Renal cortex interstitium (tissue), 11 donors: Measurements from ENCODE around the gene EML6. TPM values are rescaled to one million over a fixed set of nuclear protein-coding genes. Genes with fewer than 3 reads are reported as not detected.

Source experiments
- DNase-seq, 11 donors: peaks; one replicate each; pipeline ENCODE4 v3.0.0-alpha.2; 2013; ENCODE audit warnings: low read depth in 9 of 11, low spot score in 4 of 11; ENCODE audit errors: extremely low read depth in 1 of 11
- polyA plus RNA-seq, 3 donors: library from polyadenylated mRNA; unstranded; fragments of 120-200 nt; gene quantifications; one replicate each; pipeline ENCODE4 v1.2.1, GENCODE V29; 2013; ENCODE audit not compliant: insufficient read length in 3 of 3

Gene EML6
- polyA plus RNA-seq, 3 donors: 11.5 to 20.3 (median 13.9) TPM

- no peak for DNase-seq
Observed at GRCh38 chr2:54947136-54947535, 223.7 kb downstream of the EML6 start.

GRCh38 chr2:54947646-54948045, 224.2 kb downstream of the EML6 start:
- DNase-seq: no peak

GRCh38 chr2:54948120-54948519, 224.7 kb downstream of the EML6 start:
- no peak for DNase-seq

DNA sequence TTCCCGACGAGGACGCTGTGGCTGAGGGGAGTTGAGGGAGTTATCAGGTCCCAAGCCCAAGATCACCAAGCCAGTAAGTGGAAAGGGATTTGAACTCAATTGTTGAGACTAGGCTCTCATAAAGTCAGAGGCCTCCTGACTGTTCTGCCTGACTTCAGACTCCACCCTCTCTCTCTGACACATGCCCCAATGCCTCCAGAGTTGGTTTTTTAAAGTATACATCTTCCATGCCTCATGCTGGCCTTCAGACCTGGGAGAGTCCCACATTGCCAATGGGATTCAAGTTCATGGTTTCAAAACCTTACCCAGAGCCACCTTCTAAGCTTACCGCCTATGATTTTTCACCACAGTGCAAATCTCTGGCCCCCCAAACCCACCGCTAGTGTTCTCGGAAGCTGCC, 226.0 kb downstream of the EML6 start:
- no peak for DNase-seq

- no peak for DNase-seq
Observed at GRCh38 chr2:54950811-54951210, 227.3 kb downstream of the EML6 start.

DNA sequence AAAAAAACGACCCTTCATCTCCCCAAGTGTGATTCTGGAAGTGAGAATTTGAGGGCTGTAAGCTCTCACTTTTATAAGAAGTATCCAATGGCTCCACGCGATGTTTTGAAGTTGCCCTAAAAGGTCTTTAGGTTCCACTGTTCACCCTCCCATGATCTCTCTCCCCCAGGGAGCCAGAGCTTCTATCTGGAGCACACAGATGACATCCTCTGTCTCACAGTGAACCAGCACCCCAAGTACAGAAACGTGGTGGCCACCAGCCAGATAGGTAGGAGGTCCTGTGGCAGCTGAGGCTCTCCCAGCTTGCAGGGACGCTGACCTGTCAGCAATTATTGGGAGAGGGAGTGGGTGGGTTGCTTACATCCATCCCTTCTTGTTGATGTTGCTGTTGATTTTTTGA, 229.0 kb downstream of the EML6 start:
- no peak for DNase-seq

GRCh38 chr2:54952978-54953456, 229.6 kb downstream of the EML6 start:
- DNase-seq: no peak

DNA sequence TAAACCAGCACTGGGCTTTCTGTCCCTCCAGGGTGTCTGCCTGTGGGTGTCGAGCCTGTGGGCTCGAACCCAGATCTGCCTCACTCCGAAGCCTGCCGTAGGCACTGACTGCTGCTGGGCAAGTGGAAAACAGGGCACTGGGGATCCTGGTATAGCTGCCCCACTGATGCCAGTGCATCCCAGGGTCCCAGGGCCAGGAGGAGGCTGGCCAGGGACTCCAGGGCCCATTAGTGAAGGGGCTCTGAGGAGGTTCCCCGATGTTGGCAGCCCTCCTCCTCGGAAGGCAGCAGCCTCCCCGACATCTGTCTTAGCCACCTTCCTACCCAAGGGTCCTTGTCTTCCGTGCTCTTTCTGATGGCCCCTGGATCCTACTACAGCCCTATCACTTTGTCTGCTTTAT, 230.7 kb downstream of the EML6 start:
- DNase-seq: no peak

DNA sequence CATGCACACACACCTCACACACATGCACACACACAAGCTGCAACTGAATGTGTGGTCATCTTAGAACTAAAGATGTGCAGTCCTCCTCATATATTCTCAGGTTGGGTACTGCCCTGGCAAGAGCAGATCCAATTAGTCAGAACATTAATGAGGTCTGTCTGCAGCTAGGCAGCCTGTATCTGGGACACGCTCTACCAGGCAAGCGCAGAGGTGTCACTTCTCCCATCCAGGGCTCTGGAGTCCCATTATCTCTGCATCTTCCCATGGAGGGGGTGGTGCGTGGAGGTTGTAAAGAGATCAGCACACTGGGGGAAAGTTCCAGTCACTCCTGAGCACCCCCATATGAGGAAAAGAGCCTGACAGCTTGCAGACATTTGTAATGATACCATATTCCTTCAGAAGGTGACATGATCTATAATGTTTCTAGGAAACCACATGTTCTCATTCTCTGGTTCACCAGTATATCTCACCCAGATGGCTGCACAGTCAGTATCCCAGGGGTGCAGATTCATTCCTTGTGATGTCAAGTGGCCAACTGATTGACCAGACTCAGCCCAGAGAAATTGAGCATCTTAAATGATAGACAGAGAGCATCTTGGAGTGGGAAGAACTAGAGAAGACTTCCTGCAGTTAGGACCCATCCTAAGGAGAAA, 231.4 kb downstream of the EML6 start:
- DNase-seq: no peak

DNA sequence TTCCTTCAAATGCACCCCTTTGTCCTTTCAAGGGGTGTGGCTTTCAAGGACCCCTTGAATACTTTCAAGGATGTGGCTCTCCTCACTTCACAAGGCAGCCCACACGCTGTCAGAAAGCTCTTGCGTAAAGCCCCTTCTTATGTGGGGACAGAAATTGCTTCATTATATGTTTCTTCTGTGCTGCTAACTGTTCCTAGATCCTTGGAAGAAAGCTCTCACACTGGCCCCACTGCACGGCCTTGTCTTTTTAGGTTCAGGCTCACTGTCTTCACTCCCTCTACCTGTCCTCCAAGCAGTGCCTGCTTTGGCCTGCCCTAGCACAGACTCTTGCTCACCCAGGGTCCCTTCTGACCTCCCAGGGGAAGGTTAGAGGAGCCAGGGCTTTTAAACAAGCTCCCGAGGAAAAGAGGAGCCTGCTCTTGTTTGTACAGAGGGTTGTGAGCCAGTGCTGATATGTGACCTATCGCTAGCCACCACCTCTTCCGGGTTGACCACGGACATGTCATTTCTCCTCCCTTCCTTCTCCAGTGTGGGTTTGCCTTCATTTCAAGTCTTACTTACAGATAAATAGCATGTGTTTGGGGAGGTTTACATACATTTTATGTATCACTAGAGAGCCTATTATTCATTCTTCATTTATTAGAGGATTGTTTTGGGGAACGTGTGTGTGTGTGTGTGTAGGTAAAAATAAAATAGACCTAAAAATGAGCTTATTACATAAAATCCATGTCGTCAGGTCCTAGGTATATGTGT, 232.1 kb downstream of the EML6 start:
- DNase-seq: no peak

GRCh38 chr2:54956111-54956627, 232.7 kb downstream of the EML6 start:
- peak in 1 of 11 donors; percentile 22 for DNase-seq

DNA sequence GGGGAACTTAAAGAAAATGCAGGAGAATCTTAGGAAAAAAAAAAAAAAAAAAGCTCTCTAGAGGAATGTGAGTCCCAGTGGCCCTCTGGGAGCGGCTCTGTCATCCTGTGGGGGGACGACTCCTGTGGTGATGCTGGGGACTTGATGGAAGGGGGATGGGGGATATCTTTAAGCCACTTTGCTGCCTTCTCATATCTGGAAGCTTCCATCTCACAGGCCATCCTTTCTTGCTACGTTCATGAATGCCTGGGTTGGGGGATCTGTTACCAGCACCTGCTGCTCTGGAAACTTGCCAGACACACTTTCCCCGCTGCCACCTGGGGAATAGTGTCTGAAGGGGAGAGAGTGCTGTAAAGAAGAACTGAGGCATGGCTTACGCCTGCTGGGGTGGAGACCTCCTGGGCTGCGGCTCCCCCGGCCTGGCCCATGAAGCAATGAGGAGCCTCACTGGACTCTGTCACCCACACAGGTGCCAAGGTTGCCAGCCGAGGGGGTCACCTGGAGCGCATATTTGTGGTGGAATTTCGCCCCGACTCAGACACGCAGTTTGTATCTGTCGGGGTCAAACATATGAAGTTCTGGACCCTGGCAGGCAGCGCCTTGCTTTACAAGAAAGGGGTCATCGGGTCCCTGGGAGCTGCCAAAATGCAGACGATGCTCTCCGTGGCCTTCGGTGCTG, 234.0 kb downstream of the EML6 start:
- no peak for DNase-seq

- DNase-seq: no peak
Observed at GRCh38 chr2:54958717-54959371, 235.4 kb downstream of the EML6 start.

DNA sequence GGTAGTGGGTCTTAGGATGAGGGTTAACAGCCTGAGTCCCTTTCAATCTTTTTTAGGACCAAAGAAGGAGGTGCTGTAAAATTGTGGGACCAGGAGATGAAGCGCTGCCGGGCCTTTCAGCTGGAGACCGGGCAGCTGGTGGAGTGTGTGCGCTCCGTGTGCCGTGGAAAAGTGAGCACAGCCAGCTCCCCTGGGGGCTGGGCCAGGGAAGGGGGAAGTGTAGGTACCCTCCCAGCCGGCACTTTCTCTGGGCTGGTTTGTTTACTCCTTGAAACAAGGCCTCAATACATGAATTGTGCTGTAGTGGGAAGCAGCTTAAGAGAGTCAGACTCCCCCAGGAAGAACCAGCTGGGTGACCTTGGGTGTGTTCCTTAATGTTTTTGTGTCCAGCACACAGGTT, 236.7 kb downstream of the EML6 start:
- no peak for DNase-seq

DNA sequence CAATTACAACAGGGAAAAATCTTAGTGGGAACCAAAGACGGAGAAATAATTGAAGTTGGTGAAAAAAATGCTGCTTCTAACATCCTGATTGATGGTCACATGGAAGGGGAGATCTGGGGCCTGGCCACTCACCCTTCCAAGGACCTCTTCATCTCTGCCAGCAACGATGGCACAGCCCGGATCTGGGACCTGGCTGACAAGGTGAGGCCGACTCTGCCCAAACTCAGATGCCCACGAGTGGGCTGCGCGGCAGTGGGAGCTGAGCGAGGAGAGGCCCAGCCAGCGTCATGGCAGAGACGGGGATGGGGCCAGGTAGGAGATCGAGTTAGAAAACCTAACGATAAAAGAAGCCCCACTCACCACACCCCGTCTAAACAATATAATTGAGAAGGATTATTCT, 239.0 kb downstream of the EML6 start:
- no peak for DNase-seq

DNA sequence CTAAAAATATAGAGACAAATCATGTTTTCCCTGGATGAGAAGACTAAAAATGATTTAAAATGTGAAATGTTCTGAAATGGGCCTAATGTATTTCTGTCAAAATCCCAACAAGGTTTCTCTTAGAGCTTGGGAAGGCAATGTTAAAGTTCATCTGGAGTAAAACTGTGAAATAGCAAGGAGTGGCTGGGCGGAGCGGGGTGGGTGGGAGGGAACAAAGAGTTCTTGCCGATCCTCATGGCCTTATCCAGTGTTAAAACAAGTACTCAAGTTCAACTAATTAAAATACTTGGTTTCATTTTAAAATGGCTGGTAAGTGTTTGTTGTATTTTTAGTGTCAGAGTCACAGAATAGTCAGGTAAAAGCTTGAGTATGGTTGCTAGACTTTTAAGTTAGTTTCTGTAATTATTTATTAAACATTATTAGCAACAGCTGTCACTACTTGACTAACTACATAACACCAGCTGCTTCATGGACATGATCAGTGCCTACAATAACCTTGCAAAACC, 239.5 kb downstream of the EML6 start:
- no peak for DNase-seq

DNA sequence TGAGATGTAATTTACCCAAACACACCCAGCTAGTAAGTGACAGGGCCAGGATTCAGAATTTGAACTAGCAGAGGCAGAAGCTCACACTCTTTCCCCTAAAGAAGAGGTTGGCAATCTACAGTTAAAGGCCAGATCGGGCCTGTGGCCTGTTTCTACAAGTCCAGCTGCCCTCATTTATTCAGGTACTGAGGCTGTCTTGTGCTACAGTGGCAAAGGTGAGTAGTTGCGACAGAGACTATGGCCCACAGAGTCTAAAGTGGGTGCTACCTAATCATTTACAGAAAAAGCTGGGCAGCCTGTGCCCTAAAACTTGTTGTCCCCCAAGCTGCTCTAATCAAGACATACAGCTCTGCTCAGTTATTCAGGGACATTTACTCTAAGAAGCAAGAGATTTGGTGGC, 240.0 kb downstream of the EML6 start:
- DNase-seq: no peak

DNA sequence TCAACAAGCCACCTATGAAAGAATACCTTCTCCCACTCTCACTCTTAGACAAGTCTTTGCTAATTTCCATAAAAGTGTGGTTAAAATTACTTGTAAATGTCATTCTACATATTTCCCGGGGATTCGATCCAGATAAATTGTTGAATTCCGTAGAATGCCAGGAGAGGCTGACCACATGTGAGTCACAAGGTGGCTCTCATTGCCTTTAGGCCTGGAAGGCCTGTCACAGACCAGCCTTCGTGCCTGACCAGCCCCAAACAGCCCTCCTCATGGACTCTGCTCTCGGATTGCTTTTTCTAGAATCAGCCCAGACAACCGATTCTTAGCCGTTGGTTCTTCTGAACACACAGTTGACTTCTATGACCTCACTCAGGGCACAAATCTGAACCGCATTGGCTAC, 240.8 kb downstream of the EML6 start:
- no peak for DNase-seq

GRCh38 chr2:54964816-54965215, 241.4 kb downstream of the EML6 start:
- DNase-seq: no peak
